ENCODE measurements around the gene MTMR3. TPM values are rescaled to one million over a fixed set of nuclear protein-coding genes. Genes with fewer than 3 reads are reported as not detected.

Gene MTMR3
- total RNA-seq, 1 donor from 2014 or later: 26.1 TPM

- no peak overlapping the region for H3K4me3 ChIP-seq
- H3K36me3 ChIP-seq: no peaks in the 10 kb centered on the region
- H3K9me3 ChIP-seq: peaks cover 10 to 15% of the 10 kb centered on the region in 2 donors
- TF ChIP-seq, protein P1, sequence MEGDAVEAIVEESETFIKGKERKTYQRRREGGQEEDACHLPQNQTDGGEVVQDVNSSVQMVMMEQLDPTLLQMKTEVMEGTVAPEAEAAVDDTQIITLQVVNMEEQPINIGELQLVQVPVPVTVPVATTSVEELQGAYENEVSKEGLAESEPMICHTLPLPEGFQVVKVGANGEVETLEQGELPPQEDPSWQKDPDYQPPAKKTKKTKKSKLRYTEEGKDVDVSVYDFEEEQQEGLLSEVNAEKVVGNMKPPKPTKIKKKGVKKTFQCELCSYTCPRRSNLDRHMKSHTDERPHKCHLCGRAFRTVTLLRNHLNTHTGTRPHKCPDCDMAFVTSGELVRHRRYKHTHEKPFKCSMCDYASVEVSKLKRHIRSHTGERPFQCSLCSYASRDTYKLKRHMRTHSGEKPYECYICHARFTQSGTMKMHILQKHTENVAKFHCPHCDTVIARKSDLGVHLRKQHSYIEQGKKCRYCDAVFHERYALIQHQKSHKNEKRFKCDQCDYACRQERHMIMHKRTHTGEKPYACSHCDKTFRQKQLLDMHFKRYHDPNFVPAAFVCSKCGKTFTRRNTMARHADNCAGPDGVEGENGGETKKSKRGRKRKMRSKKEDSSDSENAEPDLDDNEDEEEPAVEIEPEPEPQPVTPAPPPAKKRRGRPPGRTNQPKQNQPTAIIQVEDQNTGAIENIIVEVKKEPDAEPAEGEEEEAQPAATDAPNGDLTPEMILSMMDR (IDR thresholded peaks at IDR 0.05): no peak
- H3K27me3 ChIP-seq: no peaks in the 10 kb centered on the region
- intact Hi-C loops (cut with DNase I): no loop called here
- DNase-seq (ENCODE audit: low spot score in 2 of 2): no peak
- H3K4me1 ChIP-seq: no peaks in the 10 kb centered on the region
- no peak overlapping the region for H3K27ac ChIP-seq
Measured at GRCh38 chr22:30062259-30062658, 179.3 kb downstream of the MTMR3 start.

GRCh38 chr22:30062950-30063349 is 180.0 kb downstream of the MTMR3 start:
- H3K4me1 ChIP-seq: no peaks in the 10 kb centered on the region
- no peak overlapping the region for H3K4me3 ChIP-seq
- H3K27me3 ChIP-seq: no peaks in the 10 kb centered on the region
- DNase-seq (ENCODE audit: low spot score in 2 of 2): no peak
- intact Hi-C loops (cut with DNase I): no loop called here
- H3K9me3 ChIP-seq: peaks cover 9 to 15% of the 10 kb centered on the region in 2 donors
- TF ChIP-seq, protein P1 (IDR thresholded peaks at IDR 0.05): no peak
- H3K27ac ChIP-seq: no peak overlapping the region
- H3K36me3 ChIP-seq: no peaks in the 10 kb centered on the region

DNA sequence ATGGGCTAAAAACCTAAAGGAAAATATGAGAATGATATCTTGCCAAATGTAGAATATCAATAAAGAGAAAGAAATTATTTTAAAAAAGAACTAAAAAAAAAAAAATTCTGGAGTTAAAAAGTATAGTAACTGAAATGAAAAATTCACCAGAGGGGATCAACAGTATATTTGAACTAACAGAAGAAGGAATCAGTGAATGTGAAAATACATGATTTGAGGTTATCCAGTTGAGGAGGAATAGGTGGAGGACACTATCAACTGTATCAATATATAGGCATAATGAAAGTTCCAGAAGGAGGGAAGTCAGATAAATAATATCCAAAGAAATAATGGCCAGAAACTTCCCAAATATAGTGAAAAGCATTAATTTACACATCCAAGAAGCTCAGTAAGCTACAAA is 181.2 kb downstream of the MTMR3 start:
- intact Hi-C loops (cut with DNase I): no loop called here
- Histone ChIP-seq H3K9me3 (peaks cover 9 to 15% of the 10 kb centered on the region in 2 donors), H3K4me1 (no peaks in the 10 kb centered on the region), H3K27ac (no peak overlapping the region), H3K27me3 (no peaks in the 10 kb centered on the region), H3K36me3 (no peaks in the 10 kb centered on the region), H3K4me3 (no peak overlapping the region)
- DNase-seq (ENCODE audit: low spot score in 2 of 2): no peak
- TF ChIP-seq, protein P1 (IDR thresholded peaks at IDR 0.05): no peak

DNA sequence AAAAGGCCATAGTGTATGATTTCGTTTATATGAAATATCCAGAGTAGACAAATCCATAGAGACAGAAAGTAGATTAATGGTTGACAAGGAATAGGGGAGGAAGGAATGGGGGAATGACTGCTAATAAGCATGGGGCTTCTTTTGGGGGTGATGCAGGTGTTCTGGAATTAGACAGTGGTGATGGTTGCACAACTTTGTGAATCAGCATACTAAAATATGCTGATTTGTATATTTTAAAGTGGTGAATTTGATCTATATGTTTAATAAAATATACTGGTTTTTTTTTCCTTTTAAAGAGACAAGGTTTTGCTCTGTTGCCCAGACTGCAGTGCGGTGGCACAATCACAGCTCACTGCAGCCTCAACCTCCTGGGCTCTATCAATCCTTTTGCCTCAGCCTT is 190.8 kb downstream of the MTMR3 start:
- Histone ChIP-seq H3K9me3 (no peaks in the 10 kb centered on the region), H3K27me3 (no peaks in the 10 kb centered on the region), H3K27ac (no peak overlapping the region), H3K4me3 (no peak overlapping the region), H3K36me3 (no peaks in the 10 kb centered on the region), H3K4me1 (no peaks in the 10 kb centered on the region)
- no peak for DNase-seq (ENCODE audit: low spot score in 2 of 2)
- intact Hi-C loops (cut with DNase I): no loop called here
- TF ChIP-seq, protein P1 (IDR thresholded peaks at IDR 0.05): no peak

DNA sequence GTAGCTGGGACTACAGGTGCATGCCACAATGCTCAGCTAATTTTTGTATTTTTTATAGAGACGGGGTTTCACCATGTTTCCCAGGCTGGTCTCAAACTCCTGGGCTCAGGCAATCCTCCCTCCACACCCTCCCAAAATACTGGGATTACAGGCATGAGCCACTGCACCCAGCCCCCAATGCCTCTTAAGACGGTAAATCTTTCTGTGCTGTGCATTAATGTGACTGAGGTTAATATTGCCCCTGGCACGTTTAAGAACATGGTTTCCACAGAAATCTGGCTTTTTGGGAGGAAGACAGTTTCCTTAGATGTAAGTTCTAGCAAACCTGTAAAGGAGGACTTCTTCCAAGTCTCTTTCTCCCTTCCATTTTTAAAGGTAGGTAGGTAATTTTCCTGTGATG is 191.2 kb downstream of the MTMR3 start:
- intact Hi-C loops (cut with DNase I): no loop called here

More for the DNA sequence above, 191.2 kb downstream of the MTMR3 start:
- H3K4me3 ChIP-seq: no peak overlapping the region
- no peaks in the 10 kb centered on the region for H3K4me1 ChIP-seq
- H3K36me3 ChIP-seq: no peaks in the 10 kb centered on the region
- H3K27ac ChIP-seq: no peak overlapping the region
- TF ChIP-seq, protein P1 (IDR thresholded peaks at IDR 0.05): no peak
- H3K27me3 ChIP-seq: no peaks in the 10 kb centered on the region
- no peak for DNase-seq (ENCODE audit: low spot score in 2 of 2)
- no peaks in the 10 kb centered on the region for H3K9me3 ChIP-seq

Measured in ascending aorta (tissue), 2 donors.